ENCODE measurements around the gene TAS2R13.

- TF ChIP-seq, protein P1, sequence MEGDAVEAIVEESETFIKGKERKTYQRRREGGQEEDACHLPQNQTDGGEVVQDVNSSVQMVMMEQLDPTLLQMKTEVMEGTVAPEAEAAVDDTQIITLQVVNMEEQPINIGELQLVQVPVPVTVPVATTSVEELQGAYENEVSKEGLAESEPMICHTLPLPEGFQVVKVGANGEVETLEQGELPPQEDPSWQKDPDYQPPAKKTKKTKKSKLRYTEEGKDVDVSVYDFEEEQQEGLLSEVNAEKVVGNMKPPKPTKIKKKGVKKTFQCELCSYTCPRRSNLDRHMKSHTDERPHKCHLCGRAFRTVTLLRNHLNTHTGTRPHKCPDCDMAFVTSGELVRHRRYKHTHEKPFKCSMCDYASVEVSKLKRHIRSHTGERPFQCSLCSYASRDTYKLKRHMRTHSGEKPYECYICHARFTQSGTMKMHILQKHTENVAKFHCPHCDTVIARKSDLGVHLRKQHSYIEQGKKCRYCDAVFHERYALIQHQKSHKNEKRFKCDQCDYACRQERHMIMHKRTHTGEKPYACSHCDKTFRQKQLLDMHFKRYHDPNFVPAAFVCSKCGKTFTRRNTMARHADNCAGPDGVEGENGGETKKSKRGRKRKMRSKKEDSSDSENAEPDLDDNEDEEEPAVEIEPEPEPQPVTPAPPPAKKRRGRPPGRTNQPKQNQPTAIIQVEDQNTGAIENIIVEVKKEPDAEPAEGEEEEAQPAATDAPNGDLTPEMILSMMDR (IDR thresholded peaks at IDR 0.05) = no peak
- no peak for TF ChIP-seq POLR2A (IDR thresholded peaks at IDR 0.05)
Measured at GRCh38 chr12:10861366-10861765, 48.0 kb downstream of the TAS2R13 start.
